ENCODE measurements around the gene SLC22A23.

SLC22A23 gene

GRCh38 chr6:3337521-3338350, 119.1 kb downstream of the SLC22A23 start:
- no peak overlapping the region for H3K4me3 ChIP-seq (ENCODE audit: low read depth in 1 of 2, low read length in 2 of 2)
- peaks cover 6 to 18% of the 10 kb centered on the region in 2 donors for H3K4me1 ChIP-seq (ENCODE audit: control insufficient read depth in 1 of 2, insufficient read depth in 2 of 2, low read length in 2 of 2)
- no peaks in the 10 kb centered on the region for H3K27me3 ChIP-seq (ENCODE audit: control insufficient read depth in 1 of 2, insufficient read depth in 2 of 2, low read length in 2 of 2)
- no peak overlapping the region for H3K9ac ChIP-seq (ENCODE audit: low read depth in 1 of 2, low read length in 2 of 2)
- peaks cover 0 to 2% of the 10 kb centered on the region in 2 donors for H3K36me3 ChIP-seq (ENCODE audit: control insufficient read depth in 1 of 2, insufficient read depth in 2 of 2, low read length in 2 of 2)
- H3K27ac ChIP-seq (ENCODE audit: low read depth, low read length) = no peak overlapping the region
- H3K9me3 ChIP-seq (ENCODE audit: control insufficient read depth in 1 of 2, low read length in 2 of 2) = no peaks in the 10 kb centered on the region

DNA sequence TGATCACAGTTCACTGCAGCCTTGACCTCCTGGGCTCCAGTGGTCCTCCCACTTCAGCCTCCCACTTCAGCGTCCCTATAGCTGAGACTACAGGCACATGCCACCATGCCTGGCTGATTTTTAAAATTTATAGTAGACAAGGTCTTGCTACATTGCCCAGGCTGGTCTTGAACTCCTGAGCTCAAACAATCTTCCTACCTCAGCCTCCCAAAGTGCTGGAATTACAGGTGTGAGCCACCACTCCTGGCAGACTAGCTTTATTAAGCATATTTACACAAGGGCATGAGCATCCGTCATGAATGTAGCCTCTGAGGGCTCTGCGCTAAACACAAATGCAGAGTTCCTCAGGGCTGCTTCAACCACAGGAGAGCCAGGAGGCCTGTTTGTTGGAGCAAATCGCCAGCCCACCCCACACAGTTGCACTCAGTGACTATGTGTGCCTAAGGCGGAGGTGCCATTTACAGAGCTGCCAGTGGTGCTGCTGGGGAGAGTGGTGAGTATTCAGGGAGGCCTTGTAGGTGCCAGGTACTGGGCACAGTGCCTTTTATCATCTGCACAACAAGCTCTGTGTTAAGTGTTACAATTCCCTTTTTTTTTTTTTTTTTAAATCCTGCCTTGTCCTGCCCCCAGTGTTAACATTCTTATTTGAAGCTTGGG, 119.9 kb downstream of the SLC22A23 start:
- H3K27me3 ChIP-seq (ENCODE audit: control insufficient read depth in 1 of 2, insufficient read depth in 2 of 2, low read length in 2 of 2) = no peaks in the 10 kb centered on the region
- H3K27ac ChIP-seq (ENCODE audit: low read depth, low read length) = no peak overlapping the region
- H3K9me3 ChIP-seq (ENCODE audit: control insufficient read depth in 1 of 2, low read length in 2 of 2) = no peaks in the 10 kb centered on the region
- H3K4me3 ChIP-seq (ENCODE audit: low read depth in 1 of 2, low read length in 2 of 2) = no peak overlapping the region
- peaks cover 6 to 18% of the 10 kb centered on the region in 2 donors for H3K4me1 ChIP-seq (ENCODE audit: control insufficient read depth in 1 of 2, insufficient read depth in 2 of 2, low read length in 2 of 2)
- no peak overlapping the region for H3K9ac ChIP-seq (ENCODE audit: low read depth in 1 of 2, low read length in 2 of 2)
- peaks cover 0 to 3% of the 10 kb centered on the region in 2 donors for H3K36me3 ChIP-seq (ENCODE audit: control insufficient read depth in 1 of 2, insufficient read depth in 2 of 2, low read length in 2 of 2)

- Histone ChIP-seq H3K27me3 (ENCODE audit: control insufficient read depth in 1 of 2, insufficient read depth in 2 of 2, low read length in 2 of 2) (no peaks in the 10 kb centered on the region), H3K4me1 (ENCODE audit: control insufficient read depth in 1 of 2, insufficient read depth in 2 of 2, low read length in 2 of 2) (peaks cover 6 to 18% of the 10 kb centered on the region in 2 donors), H3K4me3 (ENCODE audit: low read depth in 1 of 2, low read length in 2 of 2) (no peak overlapping the region)
These were observed 120.6 kb downstream of the SLC22A23 start for GRCh38 chr6:3336066-3336786.

GRCh38 chr6:3335169-3335568, 121.7 kb downstream of the SLC22A23 start:
- peaks cover 0 to 3% of the 10 kb centered on the region in 2 donors for H3K36me3 ChIP-seq (ENCODE audit: control insufficient read depth in 1 of 2, insufficient read depth in 2 of 2, low read length in 2 of 2)
- H3K9me3 ChIP-seq (ENCODE audit: control insufficient read depth in 1 of 2, low read length in 2 of 2) = no peaks in the 10 kb centered on the region
- no peak overlapping the region for H3K9ac ChIP-seq (ENCODE audit: low read depth in 1 of 2, low read length in 2 of 2)
- no peaks in the 10 kb centered on the region for H3K27me3 ChIP-seq (ENCODE audit: control insufficient read depth in 1 of 2, insufficient read depth in 2 of 2, low read length in 2 of 2)
- no peak overlapping the region for H3K4me3 ChIP-seq (ENCODE audit: low read depth in 1 of 2, low read length in 2 of 2)
- peaks cover 6 to 18% of the 10 kb centered on the region in 2 donors for H3K4me1 ChIP-seq (ENCODE audit: control insufficient read depth in 1 of 2, insufficient read depth in 2 of 2, low read length in 2 of 2)
- H3K27ac ChIP-seq (ENCODE audit: low read depth, low read length) = no peak overlapping the region

More at GRCh38 chr6:3336066-3336786, 120.6 kb downstream of the SLC22A23 start:
- Histone ChIP-seq H3K27ac (ENCODE audit: low read depth, low read length) (no peak overlapping the region), H3K9ac (ENCODE audit: low read depth in 1 of 2, low read length in 2 of 2) (no peak overlapping the region), H3K36me3 (ENCODE audit: control insufficient read depth in 1 of 2, insufficient read depth in 2 of 2, low read length in 2 of 2) (peaks cover 0 to 3% of the 10 kb centered on the region in 2 donors), H3K9me3 (ENCODE audit: control insufficient read depth in 1 of 2, low read length in 2 of 2) (no peaks in the 10 kb centered on the region)

DNA sequence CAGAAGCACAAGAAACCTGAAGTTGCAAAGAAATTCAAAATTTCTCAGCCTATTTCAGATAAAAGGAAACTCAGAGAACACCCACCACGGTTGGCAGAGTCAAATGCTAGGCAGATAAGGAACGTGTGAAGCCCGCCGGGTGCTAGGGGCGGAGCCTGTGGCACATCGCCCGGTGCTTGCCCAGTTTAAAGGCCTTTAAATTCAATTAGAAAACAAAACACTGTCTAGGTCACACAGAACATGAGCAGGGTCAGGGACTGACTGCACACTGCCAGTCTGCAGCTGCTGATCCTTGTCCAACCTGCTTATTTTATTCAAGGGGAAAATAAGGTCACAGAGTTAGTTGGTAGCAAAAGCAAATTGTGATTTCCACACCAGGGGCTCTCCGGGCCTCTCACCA, 122.3 kb downstream of the SLC22A23 start:
- Histone ChIP-seq H3K9ac (ENCODE audit: low read depth in 1 of 2, low read length in 2 of 2) (no peak overlapping the region), H3K27me3 (ENCODE audit: control insufficient read depth in 1 of 2, insufficient read depth in 2 of 2, low read length in 2 of 2) (no peaks in the 10 kb centered on the region), H3K4me1 (ENCODE audit: control insufficient read depth in 1 of 2, insufficient read depth in 2 of 2, low read length in 2 of 2) (peaks cover 6 to 18% of the 10 kb centered on the region in 2 donors), H3K9me3 (ENCODE audit: control insufficient read depth in 1 of 2, low read length in 2 of 2) (no peaks in the 10 kb centered on the region), H3K36me3 (ENCODE audit: control insufficient read depth in 1 of 2, insufficient read depth in 2 of 2, low read length in 2 of 2) (peaks cover 0 to 3% of the 10 kb centered on the region in 2 donors), H3K27ac (ENCODE audit: low read depth, low read length) (no peak overlapping the region), H3K4me3 (ENCODE audit: low read depth in 1 of 2, low read length in 2 of 2) (no peak overlapping the region)

DNA sequence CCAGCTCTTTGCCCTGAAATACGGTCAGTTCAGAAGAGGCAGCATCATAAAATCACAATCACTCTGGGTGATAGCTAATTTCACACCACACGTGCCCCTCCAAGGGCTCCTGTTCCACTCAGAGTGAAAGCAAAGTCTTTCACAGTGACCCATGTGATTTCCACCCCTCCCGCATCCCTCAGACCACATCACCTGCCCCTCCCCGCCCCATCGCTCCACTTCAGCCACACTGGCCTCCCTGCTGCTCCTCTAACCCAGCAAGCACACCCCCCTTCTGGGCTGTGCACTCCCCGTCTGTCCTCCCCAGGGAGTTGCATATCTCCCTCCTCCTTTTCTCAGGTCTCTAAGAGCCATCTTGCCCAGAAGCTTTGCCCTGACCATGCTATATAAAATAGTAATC, 123.6 kb downstream of the SLC22A23 start:
- Histone ChIP-seq H3K27ac (ENCODE audit: low read depth, low read length) (no peak overlapping the region), H3K36me3 (ENCODE audit: control insufficient read depth in 1 of 2, insufficient read depth in 2 of 2, low read length in 2 of 2) (peaks cover 0 to 5% of the 10 kb centered on the region in 2 donors), H3K9me3 (ENCODE audit: control insufficient read depth in 1 of 2, low read length in 2 of 2) (no peaks in the 10 kb centered on the region), H3K9ac (ENCODE audit: low read depth in 1 of 2, low read length in 2 of 2) (no peak overlapping the region), H3K4me1 (ENCODE audit: control insufficient read depth in 1 of 2, insufficient read depth in 2 of 2, low read length in 2 of 2) (peaks cover 6 to 18% of the 10 kb centered on the region in 2 donors), H3K27me3 (ENCODE audit: control insufficient read depth in 1 of 2, insufficient read depth in 2 of 2, low read length in 2 of 2) (no peaks in the 10 kb centered on the region), H3K4me3 (ENCODE audit: low read depth in 1 of 2, low read length in 2 of 2) (no peak overlapping the region)

DNA sequence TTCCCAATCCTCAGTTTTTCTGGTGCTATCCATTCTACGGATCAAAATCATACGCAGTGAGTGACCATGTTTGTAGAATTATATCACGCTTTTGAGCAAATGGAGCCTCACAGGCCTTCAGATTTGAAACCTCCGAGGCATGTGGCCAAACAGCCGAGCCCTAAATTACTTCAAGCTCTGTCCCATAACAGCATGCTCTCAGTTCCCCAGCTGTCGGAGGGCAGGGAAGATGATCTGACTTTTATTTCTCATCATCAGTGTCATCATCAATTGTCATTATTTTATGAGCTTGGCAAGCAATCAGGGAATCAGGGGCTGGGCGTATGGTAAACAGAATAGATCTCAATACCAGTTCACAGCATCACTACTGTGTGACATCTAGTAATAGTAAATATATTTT, 124.9 kb downstream of the SLC22A23 start:
- H3K9me3 ChIP-seq (ENCODE audit: control insufficient read depth in 1 of 2, low read length in 2 of 2) = no peaks in the 10 kb centered on the region
- H3K9ac ChIP-seq (ENCODE audit: low read depth in 1 of 2, low read length in 2 of 2) = no peak overlapping the region
- H3K36me3 ChIP-seq (ENCODE audit: control insufficient read depth in 1 of 2, insufficient read depth in 2 of 2, low read length in 2 of 2) = peaks cover 0 to 6% of the 10 kb centered on the region in 2 donors
- peaks cover 6 to 9% of the 10 kb centered on the region in 2 donors for H3K4me1 ChIP-seq (ENCODE audit: control insufficient read depth in 1 of 2, insufficient read depth in 2 of 2, low read length in 2 of 2)
- H3K27ac ChIP-seq (ENCODE audit: low read depth, low read length) = no peak overlapping the region
- no peak overlapping the region for H3K4me3 ChIP-seq (ENCODE audit: low read depth in 1 of 2, low read length in 2 of 2)
- H3K27me3 ChIP-seq (ENCODE audit: control insufficient read depth in 1 of 2, insufficient read depth in 2 of 2, low read length in 2 of 2) = no peaks in the 10 kb centered on the region

- H3K9me3 ChIP-seq (ENCODE audit: control insufficient read depth in 1 of 2, low read length in 2 of 2) = no peaks in the 10 kb centered on the region
- H3K9ac ChIP-seq (ENCODE audit: low read depth in 1 of 2, low read length in 2 of 2) = no peak overlapping the region
- H3K27ac ChIP-seq (ENCODE audit: low read depth, low read length) = no peak overlapping the region
- no peaks in the 10 kb centered on the region for H3K27me3 ChIP-seq (ENCODE audit: control insufficient read depth in 1 of 2, insufficient read depth in 2 of 2, low read length in 2 of 2)
- peaks cover 0 to 6% of the 10 kb centered on the region in 2 donors for H3K36me3 ChIP-seq (ENCODE audit: control insufficient read depth in 1 of 2, insufficient read depth in 2 of 2, low read length in 2 of 2)
- peaks cover 6 to 9% of the 10 kb centered on the region in 2 donors for H3K4me1 ChIP-seq (ENCODE audit: control insufficient read depth in 1 of 2, insufficient read depth in 2 of 2, low read length in 2 of 2)
- H3K4me3 ChIP-seq (ENCODE audit: low read depth in 1 of 2, low read length in 2 of 2) = no peak overlapping the region
These were observed 125.4 kb downstream of the SLC22A23 start for GRCh38 chr6:3331494-3331893.

DNA sequence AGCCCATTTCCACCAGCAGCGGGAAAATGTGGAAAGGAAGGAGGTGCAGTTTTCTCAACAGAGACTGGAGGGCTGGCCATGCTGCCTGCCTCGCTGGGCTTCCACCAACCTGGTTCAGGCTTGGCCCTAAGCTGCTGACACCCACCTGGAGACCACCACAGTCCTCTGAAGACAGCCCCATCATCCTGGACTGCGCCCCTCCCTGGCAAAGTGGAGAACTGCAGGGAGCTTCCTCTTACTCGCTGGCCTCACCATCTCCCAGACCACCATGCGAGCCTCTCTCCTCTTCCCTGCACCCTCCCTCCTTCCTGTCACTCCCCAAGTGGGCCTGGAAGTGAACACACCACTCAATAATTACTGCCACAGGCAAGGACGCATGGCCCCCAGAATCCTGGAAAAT, 126.7 kb downstream of the SLC22A23 start:
- Histone ChIP-seq H3K27me3 (ENCODE audit: control insufficient read depth in 1 of 2, insufficient read depth in 2 of 2, low read length in 2 of 2) (no peaks in the 10 kb centered on the region), H3K36me3 (ENCODE audit: control insufficient read depth in 1 of 2, insufficient read depth in 2 of 2, low read length in 2 of 2) (peaks cover 0 to 6% of the 10 kb centered on the region in 2 donors), H3K9ac (ENCODE audit: low read depth in 1 of 2, low read length in 2 of 2) (no peak overlapping the region), H3K4me3 (ENCODE audit: low read depth in 1 of 2, low read length in 2 of 2) (no peak overlapping the region), H3K9me3 (ENCODE audit: control insufficient read depth in 1 of 2, low read length in 2 of 2) (no peaks in the 10 kb centered on the region), H3K27ac (ENCODE audit: low read depth, low read length) (no peak overlapping the region), H3K4me1 (ENCODE audit: control insufficient read depth in 1 of 2, insufficient read depth in 2 of 2, low read length in 2 of 2) (peaks cover 7 to 8% of the 10 kb centered on the region in 2 donors)
